CD4-positive, alpha-beta T cell treated with Interleukin-4 for 1 hour (primary cell): Measurements from ENCODE around the gene CD1B.
"Not testable (repeated sequence)": the region's sequence is repeated elsewhere in the genome, so short reads cannot be mapped to it uniquely, and the experiment has no call there.

ENCODE experiments used
- DNase-seq, 2 donors: peaks; one replicate each; pipeline ENCODE4 v3.0.0-alpha.2; 2020 to 2022

CD1B gene

DNA sequence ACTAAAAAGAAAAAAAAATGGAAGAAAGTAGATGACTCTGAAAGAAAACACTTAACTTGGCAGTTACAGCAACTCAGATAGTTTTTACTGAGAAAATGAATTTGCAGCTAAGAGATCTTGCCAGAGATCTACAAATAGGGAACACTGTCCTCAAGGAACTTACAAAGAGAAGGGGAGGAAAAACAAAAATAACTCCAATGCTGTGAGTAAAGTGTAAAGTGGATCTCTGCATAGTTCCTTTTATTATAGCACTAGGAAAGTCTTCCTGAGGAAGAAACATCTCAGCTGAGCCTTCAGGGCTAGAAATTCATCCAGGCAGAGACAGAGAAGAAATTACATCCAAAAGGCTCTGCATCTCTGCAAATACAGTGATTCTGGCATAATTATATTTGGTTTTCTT lies 3.9 kb downstream of the CD1B start:
- DNase-seq, result no peak

DNA sequence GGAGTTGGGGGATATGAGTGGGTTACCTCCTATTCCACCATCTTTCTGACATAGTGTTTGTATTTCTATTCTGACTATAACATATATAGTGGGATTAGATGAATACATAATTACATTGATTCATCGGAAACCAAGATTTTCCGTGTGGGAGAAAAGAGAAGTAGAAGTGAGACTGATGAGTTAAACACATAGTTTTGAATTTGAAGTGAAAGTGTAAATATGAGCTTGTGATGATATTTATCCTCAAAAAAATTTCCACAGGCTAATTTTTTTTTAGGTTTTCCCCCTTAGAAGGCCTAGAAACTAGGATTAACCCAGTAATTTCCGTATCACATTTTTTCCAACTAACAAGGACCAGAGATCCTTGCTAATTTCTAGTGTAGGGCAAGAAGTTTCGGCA lies 6.9 kb downstream of the CD1B start:
- DNase-seq, result no peak

DNA sequence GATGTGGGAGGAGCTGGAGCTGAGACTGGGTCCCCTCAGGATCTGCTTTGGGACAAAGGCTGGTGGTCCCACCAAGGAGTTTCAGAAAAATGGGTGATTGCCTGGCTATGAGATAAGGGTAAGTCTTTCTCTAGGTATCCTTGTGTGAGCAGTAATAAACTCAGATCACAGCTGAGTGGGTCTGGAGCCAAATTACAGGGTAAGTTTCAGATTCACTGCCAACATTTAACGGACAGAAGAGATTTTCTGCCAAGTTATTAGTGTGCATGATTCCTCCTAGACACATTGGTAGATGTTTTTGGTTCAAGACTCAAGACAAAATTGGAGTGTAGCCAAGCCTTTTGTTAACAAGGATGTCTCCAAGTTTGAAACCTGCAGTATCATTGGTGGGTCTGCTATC lies 7.5 kb downstream of the CD1B start:
- DNase-seq, result no peak

DNA sequence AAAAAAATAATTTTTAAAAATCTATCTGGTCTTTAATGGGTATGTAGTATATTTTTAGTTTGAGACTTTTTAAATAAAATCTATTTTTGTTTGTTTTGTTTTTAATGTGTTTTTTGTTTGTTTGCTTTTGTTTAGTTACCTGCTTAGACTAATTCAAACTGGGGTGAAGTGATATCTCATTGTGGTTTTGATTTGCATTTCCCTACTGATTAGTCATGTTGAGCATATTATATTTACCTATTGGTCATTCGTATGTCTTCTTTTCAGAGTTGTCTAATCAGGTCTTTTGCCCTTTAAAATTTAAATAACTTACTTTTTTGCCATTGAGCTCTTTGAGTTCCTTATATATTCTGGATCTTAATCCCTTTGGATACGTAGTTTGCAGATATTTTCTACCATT lies 20.3 kb downstream of the CD1B start:
- DNase-seq, result no peak

DNA sequence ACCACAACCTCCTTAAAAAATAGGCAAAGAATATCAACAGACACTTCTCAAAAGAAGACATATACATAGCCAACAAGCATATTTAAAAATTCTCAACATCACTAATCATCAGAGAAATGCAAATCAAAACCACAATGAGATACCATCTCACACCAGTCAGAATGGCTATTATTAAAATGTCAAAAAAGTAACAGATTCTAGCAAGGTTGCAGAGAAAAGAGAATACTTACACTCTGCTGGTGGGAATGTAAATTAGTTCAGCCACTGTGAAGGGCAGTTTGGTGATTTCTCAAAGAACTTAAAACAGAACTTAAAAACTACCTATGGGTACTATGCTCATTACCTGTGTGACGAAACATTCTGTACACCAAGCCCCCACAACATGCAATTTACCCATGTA lies 20.7 kb downstream of the CD1B start:
- no peak for DNase-seq

DNA sequence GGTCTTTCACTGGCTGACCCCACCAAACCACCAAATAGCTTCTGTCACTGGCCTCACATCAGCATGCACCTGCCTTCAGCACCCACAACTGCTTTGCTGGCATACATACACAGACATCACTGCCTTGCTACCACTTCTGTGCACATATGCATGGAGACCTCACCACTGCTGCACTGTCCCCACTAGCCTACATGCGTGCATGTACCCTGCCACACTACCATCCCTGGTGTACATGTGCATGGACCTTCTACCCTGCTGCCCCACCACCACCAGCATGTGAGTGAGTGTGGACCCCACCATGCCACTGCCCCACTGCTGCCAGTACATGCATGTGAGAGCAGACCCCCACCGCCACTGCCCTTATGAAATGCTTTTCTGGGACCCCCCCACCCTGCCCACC lies 35.5 kb downstream of the CD1B start:
- no peak for DNase-seq

DNA sequence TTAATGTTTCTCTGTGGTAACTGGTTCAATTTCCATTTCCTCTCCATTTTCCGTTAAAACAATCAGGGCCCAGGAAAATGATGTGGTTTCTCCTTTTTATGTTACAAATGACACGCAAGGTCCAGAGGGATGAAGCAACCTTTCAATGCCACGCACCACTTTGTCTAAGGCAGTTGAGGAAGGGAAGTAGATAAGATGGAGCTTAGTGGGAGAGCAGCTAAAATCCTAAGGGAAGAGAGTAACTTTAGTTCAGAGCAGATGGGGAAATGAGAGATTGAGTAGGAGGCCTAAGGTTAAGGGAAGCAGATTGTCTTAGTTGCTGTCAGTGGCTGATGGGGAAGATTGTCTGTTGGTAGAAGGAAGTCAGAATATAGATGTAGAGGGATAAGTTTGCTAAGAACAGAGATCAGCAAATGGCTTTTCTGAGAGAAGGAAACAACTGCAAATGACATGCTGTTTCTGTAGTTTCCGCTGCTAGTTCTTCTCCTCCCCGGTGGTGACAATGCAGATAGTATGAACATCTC lies 40.9 kb downstream of the CD1B start:
- no peak for DNase-seq

DNA sequence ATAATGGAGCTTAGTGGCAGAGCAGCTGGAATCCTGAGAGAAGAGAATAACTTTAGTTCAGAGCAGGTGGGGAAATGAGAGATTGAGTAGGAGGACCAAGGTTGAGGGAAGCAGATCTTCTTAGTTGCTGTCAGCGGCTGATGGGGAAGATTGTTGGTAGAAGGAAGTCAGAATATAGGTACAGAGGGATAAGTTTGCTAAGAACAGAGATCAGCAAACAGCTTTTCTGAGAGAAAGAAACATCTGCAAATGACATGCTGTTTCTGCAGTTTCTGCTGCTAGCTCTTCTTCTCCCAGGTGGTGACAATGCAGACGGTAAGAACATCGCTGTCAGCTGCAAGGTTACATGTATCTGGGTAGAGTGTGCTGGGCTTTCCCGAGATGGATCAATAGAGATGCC lies 41.5 kb downstream of the CD1B start, which contains the start of gene CD1C:
Gene CD1C, plus strand, starts transcription at position 113 of the 400 bp plus-strand sequence. Its CDS starts 142 bp downstream, at position 255.
- DNase-seq, result no peak

DNA sequence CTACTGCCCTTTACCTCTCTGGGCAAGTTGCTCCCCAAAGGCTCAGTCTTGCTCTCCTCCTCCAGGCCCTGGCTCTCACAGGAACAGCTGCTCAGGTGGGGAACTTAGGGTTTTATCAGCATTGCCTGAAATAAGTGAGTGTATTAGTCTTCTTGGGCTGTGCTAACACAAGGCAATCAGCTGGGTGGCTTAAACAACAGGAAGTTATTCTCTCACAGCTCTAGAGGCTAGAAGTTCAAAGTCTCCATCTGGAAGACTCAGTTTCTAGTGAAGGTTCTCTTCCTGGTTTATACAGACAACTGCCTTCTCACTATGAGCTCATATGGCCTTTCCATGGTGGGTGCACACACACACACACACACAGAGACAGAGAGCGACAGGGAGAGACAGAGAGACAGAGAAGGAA lies 44.4 kb downstream of the CD1B start:
- DNase-seq, result no peak

DNA sequence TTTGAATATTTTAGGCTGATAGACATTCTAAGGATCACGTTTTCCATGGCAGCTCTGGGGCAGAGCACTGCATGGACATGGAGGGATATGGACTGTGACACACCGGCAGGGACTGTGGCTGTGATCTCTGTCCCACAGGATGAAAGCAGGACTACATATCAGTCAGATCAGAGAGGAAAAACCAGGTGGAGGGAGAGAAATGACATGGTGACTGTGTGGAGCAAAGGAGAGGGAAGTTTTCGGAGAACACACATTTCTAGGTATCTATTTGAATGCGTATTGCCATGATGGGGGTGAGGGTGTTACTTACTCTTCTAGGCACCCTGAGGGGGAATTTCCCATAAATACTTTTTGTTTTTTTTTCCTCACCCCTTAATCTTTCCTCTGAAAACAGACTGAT lies 44.8 kb downstream of the CD1B start:
- DNase-seq, result no peak

DNA sequence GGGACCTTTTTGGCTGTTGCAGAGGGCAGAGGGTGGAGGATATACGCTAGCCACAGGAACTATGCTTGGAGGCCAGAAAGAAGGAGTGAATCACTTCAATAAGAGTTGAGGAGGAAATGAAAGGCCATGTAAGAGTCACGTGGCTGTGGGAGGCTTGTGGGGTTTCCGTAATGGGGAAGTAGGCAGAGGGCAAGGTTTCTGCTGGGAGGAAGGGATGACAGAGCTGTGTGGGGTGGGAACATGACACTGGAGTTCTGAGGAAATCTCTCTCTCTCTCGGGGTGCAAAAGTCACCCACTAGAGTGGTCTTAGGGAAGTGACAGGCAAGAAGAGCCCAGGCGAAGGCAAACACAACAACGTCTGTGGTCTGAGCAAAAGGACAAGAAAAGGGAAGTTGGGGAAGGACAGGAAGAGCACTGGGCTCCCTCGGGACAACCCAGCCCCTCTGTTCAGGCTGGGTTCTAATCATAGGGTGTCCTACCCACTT lies 45.5 kb downstream of the CD1B start:
- peak; percentile 37 to 88 for DNase-seq

DNA sequence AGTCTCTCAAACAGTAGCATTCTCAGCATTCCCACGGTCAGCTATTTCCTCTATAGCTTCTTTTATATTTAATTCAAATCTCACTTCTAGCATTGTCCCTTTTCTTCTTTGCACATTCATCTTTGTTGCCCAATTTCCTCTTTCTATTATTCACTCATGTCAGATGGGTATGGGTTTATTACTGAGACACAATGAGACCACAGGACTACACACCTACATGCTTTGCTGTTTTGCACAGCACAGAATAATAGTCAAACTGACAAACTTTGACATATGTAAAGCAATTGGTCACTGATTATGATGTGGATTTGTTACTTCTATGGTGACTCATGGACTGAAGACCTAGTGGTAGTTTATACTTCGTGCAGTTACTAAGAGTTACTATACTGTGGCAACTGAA lies 47.4 kb downstream of the CD1B start:
- DNase-seq, result no peak

DNA sequence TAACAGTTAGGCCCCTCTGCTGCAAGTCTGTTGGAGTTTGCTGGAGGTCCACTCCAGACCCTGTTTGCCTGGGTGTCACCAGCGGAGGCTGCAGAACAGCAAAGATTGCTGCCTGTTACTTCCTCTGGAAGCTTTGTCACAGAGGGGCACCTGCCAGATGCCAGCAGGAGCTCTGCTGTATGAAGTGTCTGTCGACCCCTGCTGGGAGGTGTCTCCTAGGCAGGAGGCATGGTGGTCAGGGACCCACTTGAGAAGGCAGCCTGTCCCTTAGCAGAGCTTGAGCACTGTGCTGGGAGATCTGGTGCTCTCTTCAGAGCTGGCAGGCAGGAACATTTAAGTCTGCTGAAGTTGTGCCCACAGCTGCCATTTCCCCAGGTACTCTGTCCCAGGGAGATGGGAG lies 48.9 kb downstream of the CD1B start:
- not testable (repeated sequence) for DNase-seq
